Measurements from ENCODE around the gene ZYG11B. TPM values are rescaled to one million over a fixed set of nuclear protein-coding genes. Genes with fewer than 3 reads are reported as not detected.
A peak's percentile ranks its signal among the peaks of the same experiment; 100 is the strongest.

ZYG11B gene
- total and polyA plus RNA-seq, 2 experiments from 2014 or later: 5.4 to 34.4 TPM

DNA sequence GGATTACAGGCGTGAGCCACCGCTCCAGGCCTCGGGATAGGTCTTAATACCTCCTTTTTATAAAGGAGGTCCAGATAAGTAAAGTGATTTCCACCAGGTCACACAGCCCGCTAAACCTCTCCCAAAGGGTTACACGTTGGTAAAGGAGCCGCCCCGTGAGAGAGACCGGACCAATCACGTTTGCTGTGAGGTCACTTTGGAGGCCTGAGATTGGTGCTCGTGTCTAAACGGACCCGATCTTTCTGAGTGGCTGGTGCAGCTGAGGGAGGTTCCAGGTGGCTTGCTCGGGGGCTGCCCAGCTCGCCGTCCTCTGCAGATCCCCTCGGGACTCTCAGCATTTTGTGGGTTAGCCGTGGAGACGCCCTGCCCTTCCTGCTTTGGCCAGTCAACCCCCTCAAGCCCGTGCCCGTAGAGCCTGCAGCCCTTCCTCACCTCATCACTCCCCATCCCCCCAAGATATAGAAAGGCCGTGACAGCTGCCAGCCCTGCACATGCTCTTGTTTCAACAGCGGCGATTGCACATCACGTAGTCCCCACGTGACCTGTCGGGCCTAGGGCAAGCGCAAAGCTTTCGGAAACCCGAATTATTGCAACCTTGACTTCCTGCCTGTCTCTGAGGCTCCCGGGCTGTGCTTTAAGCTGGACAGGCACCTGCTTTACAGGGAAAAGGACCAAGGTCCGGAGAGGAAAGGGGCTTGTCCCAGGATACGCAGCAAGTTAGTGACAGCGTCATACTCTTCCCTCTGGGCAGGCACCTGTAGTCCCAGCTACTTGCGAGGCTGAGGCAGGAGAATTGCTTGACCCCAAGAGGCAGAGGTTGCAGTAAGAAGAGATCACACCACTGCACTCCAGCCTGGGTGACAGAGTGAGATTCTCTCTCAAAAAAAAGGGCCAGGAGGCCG, 23.1 kb upstream of the ZYG11B start:
- H3K4me3 ChIP-seq: peak overlapping the region; percentile 23
- H4K20me1 ChIP-seq (ENCODE audit: insufficient read depth, poor library complexity, severe bottlenecking): no peaks in the 10 kb centered on the region
- peak overlapping the region; percentile 92 for H3K27ac ChIP-seq

DNA sequence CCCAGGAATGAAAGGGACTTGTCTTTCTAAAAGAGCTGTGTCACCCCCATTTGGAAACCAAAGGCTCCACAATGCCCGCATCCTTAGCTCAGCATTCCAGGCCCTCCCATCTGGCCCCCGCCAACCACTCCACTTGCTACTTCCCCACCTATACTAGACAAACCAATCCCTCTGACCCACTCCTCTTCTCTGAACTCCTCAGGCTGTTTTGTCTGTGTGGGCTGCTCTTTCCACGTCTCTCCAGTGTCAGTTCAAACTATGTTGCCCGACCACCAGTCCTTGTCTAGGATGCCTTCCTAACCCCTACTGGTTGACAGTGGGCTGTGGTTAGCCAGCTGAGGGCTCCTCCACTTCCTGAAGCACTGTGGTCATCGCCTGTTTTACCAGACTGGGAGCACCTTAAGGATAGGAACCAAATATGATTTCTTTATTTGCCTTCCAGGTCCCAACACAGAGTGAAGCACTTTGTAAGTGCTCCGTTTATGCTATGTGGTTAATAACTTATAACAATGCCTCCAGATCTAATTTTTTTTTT, 20.1 kb upstream of the ZYG11B start:
- Histone ChIP-seq H3K27me3 (no peaks in the 10 kb centered on the region), H3K4me3 (no peak overlapping the region), H2AFZ (no peak overlapping the region), H3K36me3 (replicated peaks; ENCODE audit: insufficient read depth, low read depth) (no peaks in the 10 kb centered on the region), H3K4me1 (ENCODE audit: insufficient read depth) (peaks cover 7% of the 10 kb centered on the region), H3K4me2 (no peak overlapping the region), H3K27ac (no peak overlapping the region), H3K79me2 (no peaks in the 10 kb centered on the region), H3K9me3 (ENCODE audit: low read depth) (no peaks in the 10 kb centered on the region), H4K20me1 (ENCODE audit: insufficient read depth, poor library complexity, severe bottlenecking) (no peaks in the 10 kb centered on the region), H3K9me2 (replicated peaks; ENCODE audit: insufficient read depth) (no peaks in the 10 kb centered on the region)
- no peak for TF ChIP-seq EZH2 (IDR thresholded peaks at IDR 0.05; ENCODE audit: borderline replicate concordance)
- TF ChIP-seq, protein P1, sequence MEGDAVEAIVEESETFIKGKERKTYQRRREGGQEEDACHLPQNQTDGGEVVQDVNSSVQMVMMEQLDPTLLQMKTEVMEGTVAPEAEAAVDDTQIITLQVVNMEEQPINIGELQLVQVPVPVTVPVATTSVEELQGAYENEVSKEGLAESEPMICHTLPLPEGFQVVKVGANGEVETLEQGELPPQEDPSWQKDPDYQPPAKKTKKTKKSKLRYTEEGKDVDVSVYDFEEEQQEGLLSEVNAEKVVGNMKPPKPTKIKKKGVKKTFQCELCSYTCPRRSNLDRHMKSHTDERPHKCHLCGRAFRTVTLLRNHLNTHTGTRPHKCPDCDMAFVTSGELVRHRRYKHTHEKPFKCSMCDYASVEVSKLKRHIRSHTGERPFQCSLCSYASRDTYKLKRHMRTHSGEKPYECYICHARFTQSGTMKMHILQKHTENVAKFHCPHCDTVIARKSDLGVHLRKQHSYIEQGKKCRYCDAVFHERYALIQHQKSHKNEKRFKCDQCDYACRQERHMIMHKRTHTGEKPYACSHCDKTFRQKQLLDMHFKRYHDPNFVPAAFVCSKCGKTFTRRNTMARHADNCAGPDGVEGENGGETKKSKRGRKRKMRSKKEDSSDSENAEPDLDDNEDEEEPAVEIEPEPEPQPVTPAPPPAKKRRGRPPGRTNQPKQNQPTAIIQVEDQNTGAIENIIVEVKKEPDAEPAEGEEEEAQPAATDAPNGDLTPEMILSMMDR (IDR thresholded peaks at IDR 0.05; ENCODE audit: poor library complexity): no peak
- TF ChIP-seq EZH2phosphoT487 (IDR thresholded peaks at IDR 0.05; ENCODE audit: low read depth, severe bottlenecking, unreplicated experiment): no peak
- no peak for DNase-seq (ENCODE audit: low spot score)
- 73% methylated on average over 6 of the region's 6 CpGs for WGBS (ENCODE audit: low lambda C conversion rate, missing lambda C conversion rate)

More for the DNA sequence above, 23.1 kb upstream of the ZYG11B start:
- H3K9me3 ChIP-seq (ENCODE audit: low read depth): no peaks in the 10 kb centered on the region
- no peaks in the 10 kb centered on the region for H3K36me3 ChIP-seq (replicated peaks; ENCODE audit: insufficient read depth, low read depth)
- peak overlapping the region; percentile 54 for H2AFZ ChIP-seq
- peaks cover 7% of the 10 kb centered on the region for H3K4me1 ChIP-seq (ENCODE audit: insufficient read depth)
- H3K27me3 ChIP-seq: no peaks in the 10 kb centered on the region
- H3K79me2 ChIP-seq: no peaks in the 10 kb centered on the region
- H3K4me2 ChIP-seq: peak overlapping the region; percentile 77
- DNase-seq (ENCODE audit: low spot score): peak; percentile 92
- no peaks in the 10 kb centered on the region for H3K9me2 ChIP-seq (replicated peaks; ENCODE audit: insufficient read depth)
- TF ChIP-seq EZH2phosphoT487 (IDR thresholded peaks at IDR 0.05; ENCODE audit: low read depth, severe bottlenecking, unreplicated experiment): no peak
- TF ChIP-seq EZH2 (IDR thresholded peaks at IDR 0.05; ENCODE audit: borderline replicate concordance): no peak
- TF ChIP-seq, protein P1 (IDR thresholded peaks at IDR 0.05; ENCODE audit: poor library complexity): no peak
- 4% methylated on average over 35 of the region's 35 CpGs for WGBS (ENCODE audit: low lambda C conversion rate, missing lambda C conversion rate)

DNA sequence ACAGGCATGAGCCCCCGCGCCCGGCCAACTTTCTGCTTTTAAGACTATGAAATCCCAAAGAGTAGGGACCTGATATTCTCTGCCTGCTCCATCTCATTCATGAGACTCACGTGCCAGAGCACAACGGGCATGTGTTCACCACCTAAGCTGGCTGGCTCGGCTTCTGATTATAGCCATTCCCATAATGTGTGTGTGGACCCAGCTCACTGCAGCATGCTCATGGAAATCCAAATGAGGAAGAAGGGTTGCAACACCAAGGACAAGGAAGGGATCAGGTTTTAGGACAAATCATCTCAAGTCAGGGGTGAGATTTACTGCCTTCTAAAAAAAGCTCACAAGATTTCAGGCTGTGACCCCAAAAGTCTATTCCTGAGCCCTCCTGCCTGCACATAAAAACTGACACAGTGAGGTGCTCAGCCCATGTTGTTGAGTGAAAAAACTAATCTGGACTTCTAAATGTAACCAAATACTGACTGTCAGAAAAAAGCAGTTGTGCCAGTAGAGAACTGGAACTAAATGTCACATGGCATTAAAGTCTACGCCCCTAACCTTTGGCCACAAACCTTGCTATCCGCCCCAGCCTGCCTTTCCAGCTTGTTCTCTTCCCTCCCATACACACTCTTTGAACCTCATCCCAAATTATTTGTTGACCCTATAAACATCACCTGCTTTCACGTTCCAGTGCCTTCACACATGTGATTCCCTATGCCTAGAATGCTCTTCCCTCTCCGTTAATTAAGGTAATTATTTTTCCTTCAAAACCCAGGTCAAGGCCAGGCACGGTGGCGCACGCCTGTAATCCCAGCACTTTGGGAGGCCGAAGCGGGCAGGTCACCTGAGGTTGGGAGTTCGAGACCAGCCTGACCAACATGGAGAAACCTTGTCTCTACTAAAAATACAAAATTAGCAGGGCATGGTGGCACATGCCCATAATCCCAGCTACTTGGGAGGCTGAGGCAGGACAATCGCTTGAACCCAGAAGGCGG, 19.0 kb upstream of the ZYG11B start:
- no peak overlapping the region for H3K4me3 ChIP-seq
- no peak overlapping the region for H2AFZ ChIP-seq
- peak; percentile 26 for DNase-seq (ENCODE audit: low spot score)

More for the DNA sequence above, 19.0 kb upstream of the ZYG11B start:
- Histone ChIP-seq H3K4me1 (ENCODE audit: insufficient read depth) (peaks cover 7% of the 10 kb centered on the region), H3K9me3 (ENCODE audit: low read depth) (no peaks in the 10 kb centered on the region), H3K9me2 (replicated peaks; ENCODE audit: insufficient read depth) (no peaks in the 10 kb centered on the region), H3K79me2 (no peaks in the 10 kb centered on the region), H3K4me2 (no peak overlapping the region), H4K20me1 (ENCODE audit: insufficient read depth, poor library complexity, severe bottlenecking) (no peaks in the 10 kb centered on the region), H3K27me3 (no peaks in the 10 kb centered on the region), H3K36me3 (replicated peaks; ENCODE audit: insufficient read depth, low read depth) (no peaks in the 10 kb centered on the region), H3K27ac (peak overlapping the region; percentile 71)
- 90% methylated on average over 18 of the region's 18 CpGs for WGBS (ENCODE audit: low lambda C conversion rate, missing lambda C conversion rate)
- no peak for TF ChIP-seq EZH2phosphoT487 (IDR thresholded peaks at IDR 0.05; ENCODE audit: low read depth, severe bottlenecking, unreplicated experiment)
- no peak for TF ChIP-seq EZH2 (IDR thresholded peaks at IDR 0.05; ENCODE audit: borderline replicate concordance)
- TF ChIP-seq, protein P1 (IDR thresholded peaks at IDR 0.05; ENCODE audit: poor library complexity): no peak

Measured in hepatocyte (in vitro differentiated cells).